Esophagus muscularis mucosa (tissue), 4 donors: ENCODE results near the gene LRRC4B. TPM values are rescaled to one million over a fixed set of nuclear protein-coding genes. Genes with fewer than 3 reads are reported as not detected.

Source experiments
- DNase-seq: peaks from one replicate; pipeline ENCODE4 v3.0.0-alpha.2; 2017; ENCODE audit errors: extremely low spot score
- H3K27ac ChIP-seq, 4 donors: fragments of 200-600 bp; sonication (generic); replicated peaks in 1 of 4; 1 replicate in 3 of 4; 2 replicates in 1 of 4; pipeline ENCODE4 v1.5.1; 2016 to 2019; ENCODE audit warnings: mild to moderate bottlenecking in 1 of 4
- H3K27me3 ChIP-seq, 4 donors: fragments of 200-600 bp; sonication (generic); one replicate each; pipeline versions ENCODE4 v1.5.1 to v1.6.0; 2016 to 2019
- H3K36me3 ChIP-seq, 4 donors: fragments of 200-600 bp; sonication (generic); one replicate each; pipeline ENCODE4 v1.5.1; 2016 to 2019
- H3K4me1 ChIP-seq, 4 donors: fragments of 200-600 bp; sonication (generic); one replicate each; pipeline ENCODE4 v1.5.1; 2016 to 2019
- H3K4me3 ChIP-seq, 4 donors: fragments of 200-600 bp; sonication (generic); 1 replicate in 2 of 4; 2 replicates in 2 of 4; pipeline ENCODE4 v1.5.1; 2016 to 2019; ENCODE audit warnings: mild to moderate bottlenecking in 4 of 4, moderate library complexity in 1 of 4
- H3K9me3 ChIP-seq, 4 donors: fragments of 200-600 bp; sonication (generic); 1 replicate in 3 of 4; 2 replicates in 1 of 4; pipeline ENCODE4 v1.5.1; 2016 to 2019
- EP300 ChIP-seq: sonication (generic); formaldehyde crosslinking; IDR thresholded peaks from one replicate; pipeline ENCODE4 v1.6.1; 2017; ENCODE audit warnings: antibody characterized with exemption
- POLR2A ChIP-seq: fragments of 450-650 bp; IDR thresholded peaks from one replicate; pipeline ENCODE4 v1.6.1; 2017; ENCODE audit warnings: antibody characterized with exemption, moderate library complexity, mild to moderate bottlenecking, low read depth
- POLR2AphosphoS5 ChIP-seq, 2 donors: sonication (generic); formaldehyde crosslinking; IDR thresholded peaks; one replicate each; pipeline ENCODE4 v1.6.1; 2017; ENCODE audit warnings: antibody characterized with exemption in 2 of 2
- WGBS: methylation state at CpG from one replicate; pipeline ENCODE4 v1.1.5; 2018; 5-methylcytosine and 5-hydroxymethylcytosine counted together
- intact Hi-C: fragments of 100-400 bp; cut with DNase I; formaldehyde crosslinking; loops from one replicate; pipeline ENCODE4 v1.15.1; 2023
- total RNA-seq, 4 donors: library from RNA; depleted of rRNA; stranded (reverse); fragments of >200 nt; gene quantifications; one replicate each; pipeline versions ENCODE4 v1.1.0 to v1.2.1, GENCODE V29; 2016
- TF ChIP-seq, protein P1 (sequence below), 3 experiments: fragments of 200-600 bp in 2 of 3; fragments of 450-650 bp in 1 of 3; sonication (generic) in 2 of 3; IDR thresholded peaks; one replicate each; pipeline ENCODE4 v1.5.1; 2017 to 2019; ENCODE audit warnings: antibody characterized with exemption in 3 of 3, mild to moderate bottlenecking in 2 of 3, moderate library complexity in 1 of 3

Gene LRRC4B
- total RNA-seq, 4 donors from 2014 or later: 3.7 to 12.5 (median 6.7) TPM

DNA sequence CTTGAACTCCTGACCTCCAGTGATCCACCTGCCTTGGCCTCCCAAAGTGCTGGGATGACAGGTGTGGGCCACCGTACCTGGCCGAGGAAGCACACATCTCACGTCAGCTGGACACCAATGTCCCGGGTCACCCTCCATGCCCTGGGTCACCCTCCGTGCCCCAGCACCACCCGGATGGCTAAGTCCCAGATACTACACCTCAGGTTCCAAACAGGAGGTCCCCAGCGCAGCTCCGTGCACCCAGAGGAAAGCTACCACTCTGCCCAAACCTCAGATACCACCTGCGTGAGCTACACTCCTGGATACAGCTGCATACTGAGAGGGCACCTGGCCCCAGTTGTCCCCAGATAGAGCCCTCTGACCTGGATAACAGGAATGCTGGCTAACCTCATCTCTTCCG is 14.0 kb downstream of the LRRC4B start:
- H3K4me3 ChIP-seq: no peak overlapping the region
- TF ChIP-seq EP300 (no peak), POLR2AphosphoS5 (IDR thresholded peaks at IDR 0.05) (no peak), POLR2A (no peak)
- TF ChIP-seq, protein P1, sequence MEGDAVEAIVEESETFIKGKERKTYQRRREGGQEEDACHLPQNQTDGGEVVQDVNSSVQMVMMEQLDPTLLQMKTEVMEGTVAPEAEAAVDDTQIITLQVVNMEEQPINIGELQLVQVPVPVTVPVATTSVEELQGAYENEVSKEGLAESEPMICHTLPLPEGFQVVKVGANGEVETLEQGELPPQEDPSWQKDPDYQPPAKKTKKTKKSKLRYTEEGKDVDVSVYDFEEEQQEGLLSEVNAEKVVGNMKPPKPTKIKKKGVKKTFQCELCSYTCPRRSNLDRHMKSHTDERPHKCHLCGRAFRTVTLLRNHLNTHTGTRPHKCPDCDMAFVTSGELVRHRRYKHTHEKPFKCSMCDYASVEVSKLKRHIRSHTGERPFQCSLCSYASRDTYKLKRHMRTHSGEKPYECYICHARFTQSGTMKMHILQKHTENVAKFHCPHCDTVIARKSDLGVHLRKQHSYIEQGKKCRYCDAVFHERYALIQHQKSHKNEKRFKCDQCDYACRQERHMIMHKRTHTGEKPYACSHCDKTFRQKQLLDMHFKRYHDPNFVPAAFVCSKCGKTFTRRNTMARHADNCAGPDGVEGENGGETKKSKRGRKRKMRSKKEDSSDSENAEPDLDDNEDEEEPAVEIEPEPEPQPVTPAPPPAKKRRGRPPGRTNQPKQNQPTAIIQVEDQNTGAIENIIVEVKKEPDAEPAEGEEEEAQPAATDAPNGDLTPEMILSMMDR (IDR thresholded peaks at IDR 0.05): no peak
- intact Hi-C loops: no loop called here
- peaks cover 0 to 91% (median 22%) of the 10 kb centered on the region in 4 donors for H3K27me3 ChIP-seq
- WGBS: 94% methylated on average over 10 of the region's 10 CpGs
- DNase-seq: no peak
- no peaks in the 10 kb centered on the region for H3K9me3 ChIP-seq
- H3K27ac ChIP-seq: no peak overlapping the region
- no peaks in the 10 kb centered on the region for H3K36me3 ChIP-seq
- peaks cover 13 to 32% (median 24%) of the 10 kb centered on the region in 4 donors for H3K4me1 ChIP-seq

DNA sequence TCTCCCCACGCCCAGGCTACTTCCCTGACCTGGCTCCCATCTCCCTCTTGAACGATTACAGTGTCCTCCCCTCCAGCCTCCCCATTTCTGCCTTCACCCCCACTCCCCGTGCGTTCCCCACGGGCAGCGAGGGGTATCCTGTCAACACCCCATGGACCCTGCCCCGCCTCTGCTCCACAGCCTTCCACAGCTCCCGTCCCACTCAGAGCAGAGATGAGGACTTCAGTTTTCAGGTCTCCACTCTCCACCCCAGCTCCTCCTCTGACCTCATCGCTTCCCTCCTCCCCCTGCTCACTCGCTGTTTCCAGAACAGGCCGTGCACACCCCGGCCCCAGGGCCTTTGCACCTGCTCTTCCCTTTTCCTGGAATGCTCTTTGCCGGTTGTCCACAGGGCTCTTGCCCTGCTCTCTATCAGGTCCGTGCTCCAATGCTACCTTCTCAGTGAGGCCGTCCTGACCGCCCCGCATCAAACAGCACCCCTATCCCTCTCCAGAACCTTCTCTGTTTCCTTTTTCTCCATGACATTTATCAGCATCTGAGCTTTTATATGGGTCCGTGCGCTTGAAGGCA is 15.0 kb downstream of the LRRC4B start:
- H3K4me3 ChIP-seq: no peak overlapping the region
- TF ChIP-seq EP300 (no peak), POLR2A (no peak), POLR2AphosphoS5 (IDR thresholded peaks at IDR 0.05) (no peak)
- TF ChIP-seq, protein P1 (IDR thresholded peaks at IDR 0.05): no peak
- no peaks in the 10 kb centered on the region for H3K9me3 ChIP-seq
- no peak for DNase-seq
- no peaks in the 10 kb centered on the region for H3K36me3 ChIP-seq
- H3K4me1 ChIP-seq: peaks cover 13 to 32% (median 24%) of the 10 kb centered on the region in 4 donors
- no peak overlapping the region for H3K27ac ChIP-seq
- intact Hi-C loops: no loop called here
- WGBS: 86% methylated on average over 19 of the region's 19 CpGs
- H3K27me3 ChIP-seq: peaks cover 0 to 91% (median 18%) of the 10 kb centered on the region in 4 donors

DNA sequence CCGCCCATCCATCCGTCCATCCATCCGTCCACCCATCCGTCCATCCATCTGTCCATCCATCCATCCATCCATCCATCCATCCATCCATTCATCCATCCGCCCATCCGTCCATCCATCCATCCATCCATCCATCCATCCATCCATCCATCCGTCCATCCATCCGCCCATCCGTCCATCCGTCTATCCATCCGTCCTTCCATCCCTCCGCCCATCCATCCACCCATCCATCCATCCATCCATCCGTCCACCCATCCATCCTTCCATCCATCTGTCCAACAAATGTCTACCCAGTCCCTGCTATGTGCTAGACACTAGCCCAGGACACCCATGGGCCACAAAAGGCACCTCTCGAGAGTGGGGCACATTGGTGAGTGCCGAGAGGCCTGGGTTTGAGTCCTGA is 15.7 kb downstream of the LRRC4B start:
- WGBS: 79% methylated on average over 15 of the region's 15 CpGs
- no peak for DNase-seq
- no peaks in the 10 kb centered on the region for H3K9me3 ChIP-seq
- TF ChIP-seq POLR2A (no peak), EP300 (no peak), POLR2AphosphoS5 (IDR thresholded peaks at IDR 0.05) (no peak)
- TF ChIP-seq, protein P1 (IDR thresholded peaks at IDR 0.05): no peak
- peaks cover 13 to 32% (median 24%) of the 10 kb centered on the region in 4 donors for H3K4me1 ChIP-seq
- intact Hi-C loops: no loop called here
- H3K27ac ChIP-seq: no peak overlapping the region
- peaks cover 0 to 91% (median 17%) of the 10 kb centered on the region in 4 donors for H3K27me3 ChIP-seq
- no peaks in the 10 kb centered on the region for H3K36me3 ChIP-seq
- no peak overlapping the region for H3K4me3 ChIP-seq

DNA sequence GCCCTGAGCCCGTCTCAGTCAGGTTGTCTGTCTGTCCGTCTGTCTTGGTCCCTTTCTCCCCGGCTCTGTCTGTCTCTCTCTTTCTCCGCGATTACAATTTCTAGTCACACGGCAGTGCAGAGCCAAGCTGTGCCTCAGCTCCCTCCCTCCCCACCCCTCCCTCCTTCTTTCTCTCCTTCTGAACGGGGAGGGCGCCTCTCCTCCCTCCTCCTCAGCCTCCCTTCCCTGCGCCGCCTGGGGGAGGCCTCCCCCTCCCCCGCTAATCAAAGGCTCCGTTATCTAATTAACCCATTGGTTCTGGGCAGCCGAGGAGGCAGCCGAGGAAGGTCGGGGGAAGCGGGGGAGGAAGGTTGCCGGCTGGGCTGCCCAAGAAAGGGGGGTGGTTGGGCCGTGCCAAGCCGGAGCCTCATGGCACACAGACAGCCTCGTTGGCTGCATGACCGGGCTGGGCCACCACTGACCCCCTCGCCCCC is 16.5 kb downstream of the LRRC4B start:
- H3K27ac ChIP-seq: peak overlapping the region in 2 of 4 donors; percentile 39 to 57
- no peaks in the 10 kb centered on the region for H3K9me3 ChIP-seq
- peak overlapping the region; percentile 39 to 53 (median 47) for H3K4me3 ChIP-seq
- intact Hi-C loops: no loop called here
- peaks cover 9 to 28% (median 22%) of the 10 kb centered on the region in 4 donors for H3K4me1 ChIP-seq
- 2% methylated on average over 15 of the region's 22 CpGs for WGBS
- TF ChIP-seq POLR2AphosphoS5 (IDR thresholded peaks at IDR 0.05) (no peak), POLR2A (no peak), EP300 (no peak)
- no peak for DNase-seq
- no peaks in the 10 kb centered on the region for H3K36me3 ChIP-seq
- H3K27me3 ChIP-seq: peaks cover 0 to 91% (median 9%) of the 10 kb centered on the region in 4 donors

DNA sequence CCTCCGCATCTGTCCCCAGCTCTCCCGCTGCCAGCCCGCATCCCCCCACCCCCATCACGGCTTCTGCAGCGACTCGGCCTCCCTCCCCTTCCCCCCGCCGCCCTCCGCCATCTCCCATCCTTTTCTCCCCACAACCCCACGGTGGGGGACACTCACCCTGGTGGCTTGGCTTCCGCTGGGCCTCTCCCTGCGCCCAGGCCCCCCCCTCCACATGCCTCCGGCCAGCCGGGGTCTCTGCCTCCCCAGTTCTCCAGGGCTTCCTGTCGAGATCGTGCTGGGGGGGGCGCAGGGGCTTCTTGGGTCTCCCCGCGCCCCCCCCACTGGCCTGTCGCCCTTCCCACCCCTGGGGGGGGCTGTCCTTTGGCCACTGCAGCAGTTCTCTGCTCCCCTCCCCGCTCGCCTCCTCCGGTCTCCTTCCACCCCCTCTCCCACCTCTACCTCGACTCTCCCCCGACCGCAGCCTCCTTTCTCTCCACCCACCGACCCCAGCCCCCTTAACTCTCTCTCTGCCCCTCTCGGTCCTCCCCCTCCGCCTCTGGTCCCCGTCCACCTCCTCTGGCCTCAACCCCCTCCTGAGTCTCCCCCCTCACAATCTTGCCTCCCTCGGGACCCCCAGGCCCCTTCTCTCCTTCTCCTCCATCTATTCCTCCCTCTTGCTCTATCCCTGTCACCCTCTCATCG is 17.1 kb downstream of the LRRC4B start:
- H3K27ac ChIP-seq: peak overlapping the region in 3 of 4 donors; percentile 39 to 57 (median 51)
- WGBS: 3% methylated on average over 21 of the region's 32 CpGs

More for the DNA sequence above, 17.1 kb downstream of the LRRC4B start:
- no peaks in the 10 kb centered on the region for H3K36me3 ChIP-seq
- DNase-seq: no peak
- intact Hi-C loops: no loop called here
- H3K4me1 ChIP-seq: peaks cover 4 to 22% (median 17%) of the 10 kb centered on the region in 4 donors
- peak overlapping the region; percentile 39 to 53 (median 47) for H3K4me3 ChIP-seq
- H3K9me3 ChIP-seq: no peaks in the 10 kb centered on the region
- peaks cover 0 to 85% (median 4%) of the 10 kb centered on the region in 4 donors for H3K27me3 ChIP-seq
- TF ChIP-seq POLR2A (no peak), EP300 (no peak), POLR2AphosphoS5 (IDR thresholded peaks at IDR 0.05) (no peak)
- TF ChIP-seq, protein P1 (IDR thresholded peaks at IDR 0.05): no peak
